Activated effector memory CD4-positive, alpha-beta T cell treated with Interleukin-2 at 50 U/mL for 16 hours (primary cell): Measurements from ENCODE around the gene WNT1.

Source experiments
- DNase-seq: peaks from one replicate; pipeline ENCODE4 v3.0.0-alpha.2; 2020

Gene WNT1

DNA sequence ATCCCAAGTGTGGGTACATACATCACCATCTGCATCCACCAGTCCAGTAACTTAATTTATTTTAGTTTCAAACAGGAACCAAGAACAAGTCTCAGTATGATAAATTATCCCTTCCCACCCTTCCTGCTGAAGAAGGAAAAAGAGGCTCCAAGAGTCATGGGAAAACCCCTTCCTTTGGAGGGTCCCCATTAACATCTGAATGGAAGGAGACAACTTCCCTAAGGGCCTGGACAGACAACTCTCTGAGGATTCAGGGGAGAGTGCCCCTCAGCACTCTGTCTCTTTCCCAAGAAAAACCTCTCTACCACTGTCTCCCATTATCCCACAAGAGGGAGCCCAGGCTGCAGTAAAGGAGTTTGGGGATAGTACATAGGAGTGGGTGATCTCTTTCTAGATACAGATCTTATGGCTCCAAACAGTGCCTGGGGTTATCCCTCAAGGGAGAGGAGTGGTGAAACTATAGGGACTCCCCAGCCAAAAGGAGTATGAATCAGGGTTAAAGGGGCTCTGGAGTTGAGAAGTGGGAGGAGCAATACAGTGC, 12.8 kb upstream of the WNT1 start:
- DNase-seq: no peak

DNA sequence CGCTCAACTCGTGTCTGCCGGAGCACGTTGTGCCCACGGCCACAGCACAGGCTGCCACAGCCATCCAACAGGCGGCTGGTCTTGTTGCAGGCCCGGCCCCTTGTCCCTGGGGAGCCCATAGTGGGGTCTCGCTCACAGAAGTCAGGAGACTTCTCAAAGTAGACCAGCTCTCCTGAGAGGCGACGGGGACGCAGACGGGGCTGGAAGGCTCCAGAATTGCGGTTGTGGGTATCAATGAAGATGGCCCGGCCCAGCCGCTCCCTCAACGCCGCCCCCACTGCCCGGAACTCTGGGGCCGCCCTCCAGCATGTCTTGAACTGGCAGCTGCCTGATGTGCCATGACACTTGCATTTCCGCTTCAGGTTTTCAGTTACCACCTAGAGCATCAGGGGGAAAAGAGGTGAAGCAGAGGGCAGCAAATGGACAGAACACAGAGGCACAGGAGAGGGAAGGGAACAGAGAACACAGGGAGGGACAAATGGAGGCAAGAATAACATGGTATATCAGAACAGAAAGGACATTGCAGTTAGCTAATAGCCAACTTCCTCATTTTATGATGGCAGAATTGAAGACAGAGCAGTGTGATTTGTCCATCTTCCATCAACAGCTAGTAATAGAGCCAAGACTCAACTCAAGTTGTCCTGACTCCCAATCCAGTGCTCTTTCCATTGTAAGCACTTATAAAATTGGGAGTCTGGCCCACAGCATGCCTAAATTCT, 11.8 kb upstream of the WNT1 start:
- DNase-seq: no peak

DNA sequence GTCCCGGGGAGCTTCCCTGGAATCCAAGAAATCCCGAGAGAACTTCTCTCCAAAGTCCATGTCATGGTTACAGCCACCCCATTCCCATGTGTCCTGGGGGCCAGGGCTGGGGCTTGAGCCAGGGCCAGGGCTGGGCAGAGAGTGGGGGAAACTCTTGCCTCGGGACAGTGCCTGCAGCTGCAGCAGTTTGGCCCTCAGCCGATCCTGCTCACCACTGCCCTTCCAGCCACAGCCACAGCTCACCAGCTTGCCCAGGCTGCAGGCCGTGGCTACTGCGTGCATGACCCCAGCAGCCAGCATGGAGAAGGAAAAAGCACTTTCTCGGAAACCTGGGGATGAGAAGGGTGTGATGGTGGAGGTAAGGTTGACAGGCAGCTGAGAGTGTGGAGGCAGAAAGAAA, 10.1 kb upstream of the WNT1 start:
- no peak for DNase-seq

DNA sequence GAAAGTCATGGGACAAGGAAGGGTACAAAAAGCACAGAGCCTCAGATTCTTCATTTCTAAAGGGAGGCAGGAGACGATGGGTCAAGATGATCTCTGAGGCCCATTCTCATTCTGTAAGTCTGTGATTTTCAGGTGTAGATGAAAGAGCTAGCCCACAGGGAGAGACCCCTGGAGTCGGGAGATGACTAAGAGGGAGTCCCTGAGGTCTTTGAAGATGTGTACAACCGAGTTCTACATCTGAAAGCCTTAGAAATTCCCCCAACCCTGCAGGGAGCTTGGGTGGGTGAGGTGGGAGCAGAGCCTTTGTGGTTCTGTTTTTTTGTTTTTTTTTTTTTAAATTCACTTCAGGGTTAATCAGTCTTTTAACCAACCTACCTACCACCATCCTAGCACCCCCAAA, 9.7 kb upstream of the WNT1 start:
- DNase-seq: no peak

DNA sequence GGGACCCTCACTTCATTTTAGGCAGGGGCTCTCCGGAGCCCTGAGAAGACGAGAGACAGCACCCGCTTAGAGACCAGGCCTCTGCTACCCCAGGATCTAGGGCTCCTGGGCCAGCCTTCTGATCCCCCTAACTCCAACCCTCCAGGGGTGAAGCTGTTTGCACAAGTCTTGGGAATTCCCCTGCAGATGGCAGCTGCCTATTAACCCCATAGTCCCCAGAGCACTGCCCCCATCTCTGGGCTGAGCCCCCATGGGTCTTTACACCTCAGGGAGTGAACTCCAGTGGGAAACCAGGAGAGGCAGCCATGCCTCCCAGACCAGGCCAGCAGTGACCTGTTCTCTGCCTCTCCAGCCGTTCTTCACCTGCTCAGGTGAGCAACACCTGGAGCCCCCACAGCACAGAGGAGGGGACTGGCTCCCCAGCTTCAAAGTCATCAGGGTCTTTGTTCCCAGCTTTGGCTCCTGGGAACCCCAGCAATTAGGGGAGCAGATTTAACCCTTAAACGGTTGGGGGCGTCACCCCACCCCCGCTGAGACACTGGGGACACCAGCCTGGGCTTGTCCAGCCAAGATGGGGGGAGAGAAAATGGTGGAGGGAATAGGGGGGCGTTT, 8.9 kb upstream of the WNT1 start:
- no peak for DNase-seq

DNA sequence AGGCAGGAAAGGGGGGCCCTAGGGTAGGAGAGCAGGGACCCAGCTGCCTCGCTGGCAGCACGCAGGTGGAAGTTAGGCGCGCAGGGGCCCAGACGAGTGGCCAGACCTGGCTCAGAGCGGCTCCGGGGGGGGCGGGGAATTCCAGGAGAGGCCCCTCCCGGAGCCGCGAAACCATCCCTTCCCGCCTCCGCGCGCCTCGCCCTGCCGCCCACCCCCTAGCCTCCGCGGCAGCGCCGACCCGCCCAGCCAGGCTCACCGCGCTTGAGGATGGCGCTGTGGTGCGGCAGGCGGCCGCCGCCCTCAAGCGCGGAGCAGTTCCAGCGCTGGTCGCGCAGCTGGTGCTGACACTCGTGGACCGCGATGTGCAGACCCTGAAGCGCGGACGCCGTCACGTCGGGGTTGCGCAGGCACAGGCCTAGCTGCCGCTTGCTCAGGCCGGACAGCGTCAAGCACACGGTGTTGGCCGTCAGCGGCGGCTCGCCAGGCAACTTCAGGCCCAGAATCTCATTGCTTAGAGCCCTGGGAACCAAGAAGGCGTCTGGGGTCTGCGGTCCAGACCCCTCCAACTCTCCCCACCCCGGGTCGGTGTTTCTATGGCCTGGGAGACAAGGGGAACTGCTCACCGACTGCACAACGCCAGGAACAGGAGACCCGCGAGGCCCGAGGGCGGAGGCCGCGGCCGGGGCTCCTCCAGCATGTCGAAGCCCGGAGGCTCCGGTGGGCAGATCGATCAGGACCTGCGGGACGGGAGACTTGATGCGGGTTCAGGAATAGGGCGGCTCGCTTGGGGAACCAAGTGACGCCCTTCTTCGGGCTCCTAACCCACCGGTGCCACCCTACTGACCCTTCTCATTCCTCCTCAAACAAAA, 8.1 kb upstream of the WNT1 start:
- DNase-seq: no peak

DNA sequence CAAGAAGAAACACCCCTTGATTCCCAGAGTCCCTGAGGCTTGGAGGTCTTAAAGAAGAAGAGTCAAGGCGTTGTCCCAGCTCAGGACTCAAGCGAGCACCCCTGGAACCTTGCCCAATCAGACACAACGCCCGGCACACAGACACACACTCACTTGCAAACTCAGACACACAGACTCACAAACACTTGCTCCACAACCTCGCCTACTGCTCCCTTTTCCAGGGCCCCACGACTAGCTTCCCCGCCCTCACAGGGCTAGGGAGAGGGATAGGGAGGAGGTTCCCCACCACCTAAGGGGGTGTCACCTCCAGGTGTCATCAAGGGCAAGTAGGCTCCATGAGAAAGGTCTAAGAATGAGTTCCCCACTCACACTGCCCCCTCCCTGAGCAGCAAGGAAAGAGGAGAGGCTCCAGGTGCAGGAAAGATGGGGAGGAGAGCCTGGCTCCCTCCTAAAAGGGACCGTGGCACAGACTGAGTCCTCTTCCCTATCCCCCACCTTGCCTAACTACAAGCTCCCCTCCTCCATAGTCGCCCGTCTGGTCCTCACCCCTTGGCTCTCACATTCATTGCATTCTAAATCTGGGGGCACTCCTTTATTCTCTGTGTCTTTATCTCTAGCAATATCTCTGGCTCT, 7.3 kb upstream of the WNT1 start:
- no peak for DNase-seq

DNA sequence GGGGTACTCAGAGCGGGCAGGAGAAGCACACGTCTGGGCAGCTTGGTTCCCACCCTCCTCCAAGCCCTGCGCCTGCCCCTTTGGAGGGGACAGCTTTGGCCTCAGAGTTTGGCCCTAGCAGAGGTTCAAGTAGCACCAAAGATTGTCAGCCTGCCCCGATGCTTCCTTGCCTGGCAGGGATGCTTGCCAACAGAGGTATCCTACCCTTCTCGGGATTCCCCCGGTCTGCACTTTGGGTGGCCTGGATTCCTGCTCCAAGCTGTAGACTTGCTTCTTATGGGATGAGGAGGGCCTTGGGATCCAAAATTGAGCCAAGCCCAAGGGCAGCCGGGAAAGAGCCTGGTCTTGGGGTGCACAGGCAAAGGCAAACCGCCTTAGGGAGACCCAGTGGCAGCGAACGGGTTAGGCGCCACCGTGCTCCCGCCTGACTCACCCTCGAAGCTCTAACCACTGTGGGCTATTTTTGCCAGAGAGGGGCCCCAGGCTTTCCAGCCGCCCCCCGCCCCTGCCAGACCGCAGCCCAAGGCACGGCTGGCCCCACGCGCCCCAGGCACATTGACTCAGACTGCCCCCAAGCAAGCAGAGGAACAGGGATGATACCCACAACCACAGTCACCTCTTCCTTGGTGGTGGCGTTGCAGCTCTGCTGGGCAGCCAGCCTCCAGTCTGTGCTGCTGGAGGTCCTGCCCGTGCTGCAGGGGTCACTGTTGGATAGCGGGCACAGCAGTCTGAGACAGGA, 5.7 kb upstream of the WNT1 start:
- no peak for DNase-seq

DNA sequence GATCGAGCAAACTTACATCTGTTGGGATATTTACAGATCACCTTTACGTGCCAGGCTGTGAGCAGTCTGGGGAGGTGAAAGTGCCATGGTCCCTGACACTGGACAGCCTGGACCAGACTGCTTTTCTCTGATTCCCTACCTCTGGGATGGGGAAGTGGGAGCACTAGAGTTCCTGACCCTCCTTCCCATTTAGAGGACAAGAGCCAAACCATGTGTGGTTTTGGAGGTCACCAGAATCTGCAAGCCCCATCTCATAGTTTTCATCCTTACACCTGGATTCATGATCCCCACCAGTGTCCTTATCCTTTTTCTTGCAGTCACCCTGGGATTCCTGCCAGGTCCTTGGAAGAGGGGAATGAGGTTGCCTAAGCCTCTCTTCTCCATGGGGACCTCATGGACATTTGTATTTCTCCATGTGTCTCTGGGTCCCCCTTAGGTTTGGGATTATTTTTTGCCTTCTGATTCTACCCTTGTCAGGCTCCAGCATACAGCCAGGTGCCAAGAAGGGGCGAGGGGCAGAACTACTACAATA, 5.1 kb upstream of the WNT1 start:
- DNase-seq: no peak

DNA sequence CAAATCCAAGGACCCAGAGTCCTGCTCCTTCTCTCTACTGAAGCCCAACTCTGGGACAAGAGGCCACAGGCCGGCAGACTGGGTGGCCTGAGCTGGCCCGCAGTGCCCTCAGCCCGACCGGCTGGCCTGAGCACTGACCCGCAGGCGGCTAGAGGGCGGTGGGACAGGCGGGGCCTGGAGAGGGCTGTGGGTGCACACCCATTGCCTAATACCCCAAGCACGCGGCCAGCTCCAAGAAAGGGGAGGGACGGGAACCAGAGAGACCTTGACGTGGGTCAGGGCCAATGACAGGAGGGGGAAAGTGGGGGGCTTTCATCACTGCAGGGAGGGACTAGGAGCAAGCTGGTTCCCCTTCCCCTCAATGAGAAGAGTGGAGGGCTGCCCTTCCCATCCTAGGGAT, 4.6 kb upstream of the WNT1 start:
- no peak for DNase-seq

DNA sequence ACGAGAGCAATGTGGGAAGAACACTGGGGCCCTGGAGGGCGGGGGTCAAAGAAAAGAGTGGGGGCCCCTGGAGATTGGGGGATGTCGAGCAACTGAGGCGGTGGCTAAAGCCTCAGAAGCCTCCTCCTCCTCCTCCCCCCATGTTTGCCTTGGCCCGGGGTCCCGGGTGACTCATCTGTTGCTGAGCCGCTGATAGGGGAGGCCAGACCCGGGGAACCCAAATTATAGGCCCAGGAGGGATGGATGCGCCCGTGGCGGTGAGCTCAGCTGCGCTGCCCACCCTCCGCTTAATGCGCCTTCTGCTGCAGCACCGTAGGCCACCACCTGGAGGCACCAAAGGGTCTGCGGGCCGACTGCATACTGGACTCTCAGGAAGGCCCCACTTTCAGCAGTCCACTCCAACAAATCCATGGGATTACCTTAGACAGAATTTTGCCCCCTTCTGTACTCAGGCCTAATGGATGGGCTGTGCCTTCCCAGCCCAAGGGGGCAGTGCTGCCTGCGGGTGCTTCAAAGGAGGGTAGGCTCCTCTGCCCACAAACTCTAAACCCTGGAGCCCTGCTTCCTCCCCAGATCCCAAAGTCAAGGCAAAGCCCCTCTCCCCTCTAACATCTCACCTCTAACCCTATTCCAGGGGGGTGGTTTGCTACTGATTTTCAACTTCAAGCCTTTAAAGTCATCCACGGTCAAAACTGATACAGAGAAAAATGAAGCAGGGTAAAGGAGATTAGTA, 4.0 kb upstream of the WNT1 start:
- DNase-seq: no peak

DNA sequence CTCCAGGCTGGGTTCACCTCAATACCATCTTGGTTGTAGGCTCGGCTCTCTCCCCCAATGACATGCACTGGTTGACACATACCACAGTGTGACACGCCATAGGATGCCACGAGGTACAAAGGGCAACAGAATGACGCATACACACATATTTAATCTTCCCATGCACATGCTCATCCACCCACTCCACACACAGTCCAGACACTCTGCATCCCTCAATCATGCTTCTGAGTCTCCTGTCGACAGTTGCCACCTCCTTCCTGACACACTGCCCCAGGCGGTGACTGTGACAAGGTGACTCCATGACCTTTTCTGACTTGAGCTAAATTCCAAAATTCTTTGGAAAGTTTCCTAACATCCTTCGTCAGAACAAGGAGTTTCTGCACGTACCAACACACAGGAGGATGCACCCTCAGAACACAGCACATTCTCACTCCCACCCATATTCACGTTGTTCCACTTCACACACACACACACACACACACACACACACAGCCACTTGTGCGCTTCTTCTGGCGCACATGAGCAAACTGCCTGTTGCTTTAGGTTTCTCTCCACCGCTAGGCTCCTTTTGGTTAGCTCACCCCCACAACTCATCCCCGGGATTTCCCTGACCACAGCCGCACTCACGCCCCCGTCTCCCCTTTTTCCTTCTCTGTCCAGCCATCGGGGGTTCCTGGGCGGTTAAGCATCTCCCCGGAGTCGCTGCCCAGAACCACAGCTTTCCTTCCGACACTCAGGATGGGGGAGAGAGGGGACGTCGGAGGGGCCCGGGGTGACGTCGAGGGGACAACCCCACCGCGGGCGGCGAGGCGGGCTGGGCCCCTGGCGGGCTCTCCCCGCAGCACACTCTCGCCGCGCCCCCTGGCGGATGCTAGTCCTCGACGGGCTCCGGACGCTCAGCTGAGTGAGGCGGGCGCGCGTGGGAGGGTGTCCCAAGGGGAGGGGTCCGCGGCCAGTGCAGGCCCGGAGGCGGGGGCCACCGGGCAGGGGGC, 536 bp upstream of the WNT1 start:
- peak; percentile 65 for DNase-seq

DNA sequence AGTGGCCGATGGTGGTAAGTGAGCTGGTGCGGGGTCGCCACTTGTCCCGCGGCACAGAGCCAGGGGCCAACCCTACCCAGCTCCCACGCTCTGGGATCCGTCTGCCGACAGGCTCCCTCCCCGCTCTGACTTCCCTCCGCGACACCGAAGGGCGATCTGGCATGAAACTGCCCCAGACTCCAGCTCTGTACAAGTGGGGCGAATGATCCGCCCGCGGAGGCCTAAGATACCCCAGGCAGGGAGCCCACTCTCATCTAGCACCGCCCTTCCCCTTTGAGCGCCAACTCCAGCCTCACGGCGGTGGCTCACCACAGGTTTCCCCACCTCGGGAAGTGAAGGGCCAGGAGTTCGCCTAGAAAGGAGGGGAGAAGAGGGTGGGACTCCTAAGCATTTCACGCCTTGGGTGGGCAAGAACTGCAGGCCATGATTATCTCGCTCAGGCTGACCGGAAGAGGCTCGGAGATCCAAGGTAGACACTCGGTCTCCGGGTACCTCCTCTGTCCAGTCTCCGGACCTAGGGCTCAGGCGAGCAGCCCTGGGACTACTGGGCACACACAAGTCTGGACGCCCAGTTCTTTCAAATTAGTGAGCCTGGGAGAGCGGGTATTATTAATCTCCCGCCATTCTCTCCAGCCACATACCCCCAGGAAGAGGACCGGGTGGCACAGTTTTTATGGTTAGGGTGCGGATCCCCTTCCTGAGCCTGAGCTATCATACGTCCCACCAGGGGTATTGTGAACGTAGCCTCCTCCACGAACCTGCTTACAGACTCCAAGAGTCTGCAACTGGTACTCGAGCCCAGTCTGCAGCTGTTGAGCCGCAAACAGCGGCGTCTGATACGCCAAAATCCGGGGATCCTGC, 849 bp downstream of the WNT1 start:
- no peak for DNase-seq

DNA sequence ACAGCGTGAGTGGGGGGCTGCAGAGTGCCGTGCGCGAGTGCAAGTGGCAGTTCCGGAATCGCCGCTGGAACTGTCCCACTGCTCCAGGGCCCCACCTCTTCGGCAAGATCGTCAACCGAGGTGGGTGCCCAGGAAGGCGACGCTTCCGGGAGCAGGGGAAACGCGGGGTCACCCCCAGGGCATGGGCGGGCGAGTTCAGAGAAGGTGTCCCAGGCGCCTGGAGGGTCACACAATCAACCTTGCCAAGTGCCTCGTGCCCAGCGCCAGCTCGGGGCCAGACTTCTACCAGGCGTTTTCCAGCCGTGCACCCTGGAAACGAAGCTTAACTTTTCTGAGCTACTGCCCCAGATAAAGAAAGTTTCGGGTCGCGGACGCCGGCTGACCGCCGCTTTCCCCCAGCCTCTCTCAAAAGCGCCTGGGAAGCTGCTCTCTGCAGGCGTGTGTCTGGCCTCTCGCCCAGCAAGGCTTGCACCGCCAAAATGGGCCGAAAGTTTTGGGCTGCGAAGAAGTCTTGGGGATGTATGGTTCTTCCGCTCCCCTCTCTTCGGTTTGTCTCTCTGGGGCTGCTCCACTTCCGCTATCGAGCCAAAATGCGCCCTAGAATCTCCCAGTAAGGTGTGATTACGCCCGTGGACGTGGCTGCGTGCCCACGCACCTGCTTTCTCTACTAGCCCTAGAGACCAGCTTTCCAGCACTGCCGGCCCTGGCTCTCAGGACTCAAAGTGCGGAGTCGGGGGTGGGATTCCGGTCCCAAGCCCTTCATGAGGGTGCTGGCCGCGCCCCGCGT, 1.7 kb downstream of the WNT1 start:
- DNase-seq: peak; percentile 45

DNA sequence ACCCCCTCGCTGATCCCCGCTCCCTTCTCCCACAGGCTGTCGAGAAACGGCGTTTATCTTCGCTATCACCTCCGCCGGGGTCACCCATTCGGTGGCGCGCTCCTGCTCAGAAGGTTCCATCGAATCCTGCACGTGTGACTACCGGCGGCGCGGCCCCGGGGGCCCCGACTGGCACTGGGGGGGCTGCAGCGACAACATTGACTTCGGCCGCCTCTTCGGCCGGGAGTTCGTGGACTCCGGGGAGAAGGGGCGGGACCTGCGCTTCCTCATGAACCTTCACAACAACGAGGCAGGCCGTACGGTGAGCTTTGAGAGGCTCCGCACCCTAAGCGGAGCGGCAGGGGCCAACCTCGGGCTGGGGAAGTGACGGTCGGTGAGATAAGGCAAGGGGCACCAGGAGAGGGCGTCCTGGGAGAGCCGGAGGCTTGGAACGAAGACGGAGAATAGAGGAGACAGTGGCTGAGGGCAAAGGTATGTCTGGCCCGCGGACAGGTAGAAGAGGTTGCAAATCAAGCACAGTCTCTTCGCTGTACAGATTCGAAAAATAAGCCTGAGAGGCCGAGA, 2.3 kb downstream of the WNT1 start:
- no peak for DNase-seq

DNA sequence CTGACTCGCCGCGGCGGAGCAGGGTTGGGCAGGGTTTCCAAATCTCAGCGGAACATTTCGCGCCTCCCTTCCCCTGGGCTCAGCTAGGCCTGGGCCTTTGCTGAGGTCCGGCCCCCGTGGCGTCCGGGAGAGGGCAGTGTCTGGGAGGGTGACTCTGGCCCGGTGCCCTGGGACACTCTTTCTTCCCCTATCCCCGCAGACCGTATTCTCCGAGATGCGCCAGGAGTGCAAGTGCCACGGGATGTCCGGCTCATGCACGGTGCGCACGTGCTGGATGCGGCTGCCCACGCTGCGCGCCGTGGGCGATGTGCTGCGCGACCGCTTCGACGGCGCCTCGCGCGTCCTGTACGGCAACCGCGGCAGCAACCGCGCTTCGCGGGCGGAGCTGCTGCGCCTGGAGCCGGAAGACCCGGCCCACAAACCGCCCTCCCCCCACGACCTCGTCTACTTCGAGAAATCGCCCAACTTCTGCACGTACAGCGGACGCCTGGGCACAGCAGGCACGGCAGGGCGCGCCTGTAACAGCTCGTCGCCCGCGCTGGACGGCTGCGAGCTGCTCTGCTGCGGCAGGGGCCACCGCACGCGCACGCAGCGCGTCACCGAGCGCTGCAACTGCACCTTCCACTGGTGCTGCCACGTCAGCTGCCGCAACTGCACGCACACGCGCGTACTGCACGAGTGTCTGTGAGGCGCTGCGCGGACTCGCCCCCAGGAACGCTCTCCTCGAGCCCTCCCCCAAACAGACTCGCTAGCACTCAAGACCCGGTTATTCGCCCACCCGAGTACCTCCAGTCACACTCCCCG, 3.0 kb downstream of the WNT1 start:
- DNase-seq: peak; percentile 50

DNA sequence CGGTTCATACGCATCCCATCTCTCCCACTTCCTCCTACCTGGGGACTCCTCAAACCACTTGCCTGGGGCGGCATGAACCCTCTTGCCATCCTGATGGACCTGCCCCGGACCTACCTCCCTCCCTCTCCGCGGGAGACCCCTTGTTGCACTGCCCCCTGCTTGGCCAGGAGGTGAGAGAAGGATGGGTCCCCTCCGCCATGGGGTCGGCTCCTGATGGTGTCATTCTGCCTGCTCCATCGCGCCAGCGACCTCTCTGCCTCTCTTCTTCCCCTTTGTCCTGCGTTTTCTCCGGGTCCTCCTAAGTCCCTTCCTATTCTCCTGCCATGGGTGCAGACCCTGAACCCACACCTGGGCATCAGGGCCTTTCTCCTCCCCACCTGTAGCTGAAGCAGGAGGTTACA, 3.6 kb downstream of the WNT1 start:
- no peak for DNase-seq
